HG03442 (cell line): ENCODE results near the gene NLRC5.

ENCODE experiments used
- ATAC-seq: cut with Tn5 transposase; IDR thresholded peaks from one replicate; pipeline ENCODE4 v1.9.1; 2021; ENCODE audit warnings: mild to moderate bottlenecking, moderate library complexity; ENCODE audit not compliant: unreplicated experiment

Gene NLRC5

GRCh38 chr16:57020651-57021050 is 31.3 kb downstream of the NLRC5 start:
- ATAC-seq = no peak

GRCh38 chr16:57021757-57022156 is 32.4 kb downstream of the NLRC5 start:
- no peak for ATAC-seq

GRCh38 chr16:57022445-57022844 is 33.1 kb downstream of the NLRC5 start:
- no peak for ATAC-seq

GRCh38 chr16:57023541-57024249 is 34.3 kb downstream of the NLRC5 start:
- ATAC-seq = no peak

- ATAC-seq = no peak
Measured at GRCh38 chr16:57024894-57025680, 35.7 kb downstream of the NLRC5 start.

- no peak for ATAC-seq
Measured at GRCh38 chr16:57025941-57026777, 36.8 kb downstream of the NLRC5 start.

GRCh38 chr16:57026778-57027062 is 37.4 kb downstream of the NLRC5 start:
- ATAC-seq = no peak

GRCh38 chr16:57027067-57027466 is 37.7 kb downstream of the NLRC5 start:
- ATAC-seq = no peak

GRCh38 chr16:57028086-57028485 is 38.7 kb downstream of the NLRC5 start:
- ATAC-seq = no peak

GRCh38 chr16:57029161-57030160 is 40.1 kb downstream of the NLRC5 start:
- ATAC-seq = no peak

- ATAC-seq = no peak
Measured at GRCh38 chr16:57030346-57030902, 41.1 kb downstream of the NLRC5 start.

- ATAC-seq = no peak
Measured at GRCh38 chr16:57031156-57031555, 41.8 kb downstream of the NLRC5 start.

GRCh38 chr16:57032346-57032745 is 43.0 kb downstream of the NLRC5 start:
- no peak for ATAC-seq

- no peak for ATAC-seq
Measured at GRCh38 chr16:57032931-57033330, 43.6 kb downstream of the NLRC5 start.

GRCh38 chr16:57036315-57036714 is 47.0 kb downstream of the NLRC5 start:
- ATAC-seq = no peak

GRCh38 chr16:57036945-57037344 is 47.6 kb downstream of the NLRC5 start:
- ATAC-seq = no peak

GRCh38 chr16:57038166-57038565 is 48.8 kb downstream of the NLRC5 start:
- no peak for ATAC-seq

- ATAC-seq = no peak
Measured at GRCh38 chr16:57039148-57039812, 49.9 kb downstream of the NLRC5 start.
